CD4-positive, alpha-beta T cell treated with Interleukin-2 at 100 ng/mL for 4 hours (primary cell): Measurements from ENCODE around the gene UTP11.
"Not testable (repeated sequence)": the region's sequence is repeated elsewhere in the genome, so short reads cannot be mapped to it uniquely, and the experiment has no call there.

Experiments used
- DNase-seq: peaks from one replicate; pipeline ENCODE4 v3.0.0-alpha.2; 2020; ENCODE audit warnings: low spot score

Gene UTP11

GRCh38 chr1:38027201-38028104 is 14.9 kb downstream of the UTP11 start:
- no peak for DNase-seq

GRCh38 chr1:38028105-38028591 is 15.6 kb downstream of the UTP11 start:
- peak; percentile 26 for DNase-seq

DNA sequence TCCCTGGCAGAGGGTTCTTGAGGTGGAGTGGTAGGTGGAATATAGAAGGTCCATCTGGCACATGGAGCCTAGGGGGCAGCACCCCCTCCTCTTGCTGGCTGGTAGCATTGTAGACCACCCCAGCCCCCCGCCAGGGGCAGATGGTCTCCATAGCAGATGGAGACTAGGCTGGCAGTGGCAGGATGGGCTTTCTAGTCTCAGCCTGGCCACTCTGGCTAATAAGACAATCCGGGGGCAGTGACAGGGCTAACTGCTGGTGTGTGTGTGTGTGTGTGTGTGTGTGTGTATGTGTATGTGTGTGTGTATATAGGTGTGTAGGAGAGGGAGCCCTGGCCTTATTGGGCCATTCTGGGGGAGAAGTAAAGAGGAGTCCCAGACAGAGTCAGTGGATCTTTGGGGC is 16.1 kb downstream of the UTP11 start:
- no peak for DNase-seq

DNA sequence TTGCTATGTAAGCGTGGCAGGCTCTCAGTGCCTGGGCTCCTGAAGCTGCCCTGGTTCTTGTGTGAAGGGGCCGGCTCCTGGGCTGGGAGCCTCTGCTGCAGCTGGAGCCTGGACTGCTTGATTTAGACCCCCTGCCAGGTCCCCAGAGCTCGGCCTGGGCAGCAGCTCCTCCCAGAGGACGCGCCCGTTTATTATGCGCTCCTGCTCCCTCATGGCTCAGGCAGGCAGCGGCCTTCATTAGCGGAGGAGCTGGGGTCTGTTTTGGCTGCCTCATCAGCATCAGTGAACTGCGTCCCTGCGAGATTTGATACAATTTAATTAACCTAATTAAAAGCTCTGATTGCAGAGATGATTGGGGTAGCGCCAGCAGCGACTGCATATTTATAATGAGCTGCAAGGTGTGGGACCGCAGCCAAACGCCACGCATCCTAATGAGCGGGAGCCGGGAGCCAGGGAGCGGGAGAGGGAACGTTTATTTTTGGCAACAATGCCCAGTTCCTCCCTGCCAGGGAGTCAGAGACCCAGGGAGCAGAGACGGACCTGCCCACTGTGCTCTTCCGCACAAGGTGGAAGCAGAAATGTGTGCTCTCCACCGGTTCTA is 16.6 kb downstream of the UTP11 start:
- no peak for DNase-seq

- DNase-seq: peak; percentile 65
Measured at GRCh38 chr1:38029685-38030511, 17.4 kb downstream of the UTP11 start.

- DNase-seq: no peak
Measured at GRCh38 chr1:38030596-38031512, 18.3 kb downstream of the UTP11 start.

GRCh38 chr1:38031513-38031866 is 19.0 kb downstream of the UTP11 start:
- DNase-seq: no peak

GRCh38 chr1:38032992-38033391 is 20.5 kb downstream of the UTP11 start:
- DNase-seq: not testable (repeated sequence)

DNA sequence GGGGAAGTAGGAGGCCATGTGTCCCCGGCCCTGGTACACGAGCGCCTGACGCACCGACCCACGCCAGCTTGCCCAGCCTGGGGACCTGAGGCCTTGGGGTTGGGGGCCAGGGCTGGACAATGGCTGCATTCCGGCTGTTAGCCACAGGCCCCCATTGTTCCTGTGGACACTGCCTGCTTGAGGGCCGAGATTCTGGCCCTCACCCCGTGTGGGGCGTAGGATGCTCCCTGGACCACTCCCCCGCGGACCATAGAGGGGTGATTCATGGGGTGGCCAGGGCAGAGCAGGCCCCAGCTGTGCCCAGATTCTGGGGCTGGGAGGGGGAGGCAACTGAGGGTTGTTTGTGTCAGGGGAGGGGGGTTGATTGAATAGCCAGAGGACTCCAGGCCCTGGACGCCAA is 22.3 kb downstream of the UTP11 start:
- no peak for DNase-seq

- DNase-seq: no peak
Measured at GRCh38 chr1:38037221-38037939, 24.8 kb downstream of the UTP11 start.

- no peak for DNase-seq
Measured at GRCh38 chr1:38038861-38039260, 26.3 kb downstream of the UTP11 start.

DNA sequence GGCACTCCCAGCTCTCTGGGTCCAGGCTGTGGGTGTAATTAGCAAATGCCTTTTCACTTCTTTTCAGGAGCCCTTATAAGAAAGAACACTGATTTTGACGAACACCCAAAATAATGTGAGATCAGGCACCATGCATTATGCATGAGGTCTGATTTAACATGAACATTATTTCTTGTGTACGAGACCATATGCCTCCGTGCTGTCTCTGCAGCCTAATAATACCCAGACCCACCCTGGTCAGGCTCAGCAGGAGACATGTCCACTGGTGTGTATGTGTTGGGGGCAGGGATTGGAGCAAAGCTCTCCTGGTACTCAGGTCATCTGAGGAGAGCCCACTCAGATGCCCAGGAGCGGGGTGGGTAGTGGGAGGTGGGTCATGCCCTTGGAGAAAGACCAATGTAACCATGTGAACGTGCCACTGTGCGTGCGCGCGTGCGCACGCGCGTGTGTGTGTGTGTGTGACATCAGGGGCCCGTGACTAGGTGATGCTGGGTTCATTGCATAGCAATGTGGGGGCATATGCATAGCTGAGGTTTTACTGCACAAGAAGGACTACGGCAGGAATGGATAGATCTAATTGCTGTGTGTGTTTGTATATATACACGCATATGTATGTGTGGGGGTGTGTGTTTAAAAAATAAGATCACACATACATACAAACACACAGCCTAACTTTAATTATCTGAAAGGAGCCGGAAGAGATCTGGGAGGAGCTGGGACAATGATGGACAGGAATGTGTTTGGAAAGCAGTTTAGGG is 27.0 kb downstream of the UTP11 start:
- DNase-seq: no peak

DNA sequence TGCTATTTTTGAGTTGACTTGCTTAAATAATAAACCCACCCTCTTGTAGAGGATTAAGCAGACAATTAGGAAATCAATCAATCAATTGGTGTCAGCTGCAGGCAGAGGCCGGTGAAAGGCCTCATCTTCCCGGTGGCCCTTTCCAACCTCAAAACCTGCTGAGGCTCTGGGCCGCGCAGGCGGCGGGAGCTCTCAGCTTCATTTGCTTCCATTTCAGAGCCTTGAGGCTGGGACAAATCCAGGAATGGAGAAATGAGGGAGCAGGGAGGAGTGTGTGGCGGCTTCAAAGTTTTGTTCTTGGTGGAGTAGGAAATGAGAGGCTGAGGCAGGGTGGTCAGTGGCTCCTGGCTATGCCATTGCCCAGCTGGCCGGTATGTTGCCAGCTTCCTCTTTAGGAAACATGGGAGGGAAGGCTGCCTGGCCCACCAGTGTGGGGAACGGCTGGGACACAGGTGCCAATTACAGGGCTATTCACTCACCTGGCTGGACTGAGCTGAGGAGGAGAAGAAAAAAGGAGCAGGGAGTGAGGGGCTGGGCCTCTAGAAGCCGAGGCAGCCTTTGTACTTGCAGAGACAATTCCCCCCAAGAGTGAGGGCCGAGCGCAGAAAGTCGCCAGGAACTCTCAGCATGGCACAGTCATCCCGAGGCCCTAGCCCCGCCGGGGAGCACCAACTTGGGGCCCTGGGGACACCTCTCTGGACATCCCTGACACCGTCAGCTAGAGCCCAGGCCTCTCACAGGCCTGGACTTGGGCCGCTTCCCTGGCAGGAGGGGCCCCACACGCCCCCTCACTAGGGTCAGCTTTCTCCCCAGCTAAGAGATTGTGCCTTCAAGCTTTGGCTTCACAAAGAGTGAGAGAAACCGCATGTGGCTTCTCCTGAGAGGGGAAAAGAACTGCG is 29.7 kb downstream of the UTP11 start:
- no peak for DNase-seq

DNA sequence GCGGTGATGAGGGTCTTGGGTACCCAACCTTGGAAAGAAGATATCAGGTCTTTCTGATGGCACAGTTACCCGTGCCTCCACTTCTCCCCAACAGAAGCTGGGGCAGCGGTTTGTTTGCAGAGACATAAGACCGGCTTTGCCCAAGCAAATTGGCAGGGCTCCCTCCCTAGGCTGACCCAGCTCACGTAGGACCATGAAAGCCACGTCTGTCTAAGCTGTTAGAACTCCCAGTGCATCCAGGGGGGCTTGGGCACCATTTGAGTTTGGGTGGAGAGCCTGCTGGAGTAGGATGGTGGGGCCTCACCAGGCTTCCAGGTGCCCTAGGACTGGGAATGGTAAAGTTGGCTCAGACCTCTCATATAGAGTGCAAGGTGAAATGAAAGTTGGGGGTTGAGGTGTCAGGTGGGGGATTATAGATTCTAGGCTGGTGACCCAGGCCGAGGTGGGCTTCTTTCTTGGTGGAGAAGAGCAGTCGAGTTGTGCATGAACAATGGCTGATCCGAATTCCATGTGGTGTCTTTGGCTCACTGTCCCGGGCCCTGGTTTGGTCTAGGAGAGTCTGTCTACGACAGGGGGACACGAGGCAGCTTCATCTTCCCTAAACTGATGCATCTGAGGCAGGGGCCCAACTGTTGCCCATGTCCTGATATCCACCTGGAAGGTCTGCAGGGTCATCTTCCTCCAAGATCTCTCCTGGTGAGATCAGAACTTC is 30.7 kb downstream of the UTP11 start:
- DNase-seq: no peak

DNA sequence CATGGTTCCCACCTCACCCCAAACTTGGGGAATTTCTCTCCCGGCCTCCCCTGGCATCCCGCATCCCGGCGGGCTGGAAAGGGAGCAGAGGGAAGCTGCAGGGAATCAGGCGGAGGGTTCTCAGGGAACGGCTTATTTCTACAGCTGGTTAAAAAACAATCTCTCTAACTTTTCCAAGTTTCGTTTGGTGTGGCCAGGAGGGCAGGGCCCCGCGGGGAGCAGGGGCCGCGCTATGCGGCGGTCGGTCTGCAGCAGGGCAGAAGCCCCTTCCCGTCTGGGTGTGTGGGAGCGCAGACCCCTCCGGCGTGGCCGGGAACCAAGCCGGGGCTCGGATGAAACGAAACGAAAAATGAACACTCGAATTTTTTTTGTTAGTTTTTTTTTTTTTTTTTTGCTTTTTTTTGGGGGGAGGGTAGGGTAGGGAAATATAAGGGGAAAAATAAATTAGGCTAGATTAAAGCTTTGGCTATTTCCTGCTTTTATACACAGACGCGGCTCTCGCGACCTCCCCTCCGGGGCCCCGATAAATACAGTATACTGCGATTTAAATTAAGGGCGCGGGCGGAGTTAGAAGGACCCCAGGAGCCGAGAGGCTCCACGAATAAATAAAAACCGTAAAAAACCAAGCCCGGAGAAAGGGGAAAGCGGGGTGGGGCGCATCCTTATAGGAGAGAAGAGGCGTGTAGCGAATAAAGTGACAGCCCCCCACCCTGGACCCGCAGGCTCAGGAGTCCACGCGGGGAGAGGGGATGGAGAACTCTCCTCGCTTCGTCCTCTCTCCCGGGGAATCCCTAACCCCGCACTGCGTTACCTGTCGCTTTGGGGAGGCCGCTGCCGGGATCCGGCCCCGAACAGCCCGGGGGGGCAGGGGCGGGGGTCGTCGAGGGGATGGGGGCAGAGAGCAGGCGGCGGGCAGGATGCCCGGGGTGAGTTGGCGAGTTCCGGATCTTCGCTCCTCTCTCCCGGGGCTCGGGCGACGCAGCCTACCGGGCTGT is 32.0 kb downstream of the UTP11 start:
- DNase-seq: no peak

GRCh38 chr1:38045401-38046332 is 33.1 kb downstream of the UTP11 start:
- no peak for DNase-seq
